GM10266 (cell line): Measurements from ENCODE around the gene ENDOD1.

Source experiments
- DNase-seq: peaks from one replicate; pipeline ENCODE4 v3.0.0; 2012; ENCODE audit errors: extremely low spot score
- CTCF ChIP-seq: IDR thresholded peaks from 2 replicates; pipeline ENCODE4 v1.5.1; 2012; ENCODE audit warnings: mild to moderate bottlenecking, low read depth; ENCODE audit not compliant: control insufficient read depth, insufficient read depth; ENCODE audit errors: missing control alignments

Gene ENDOD1

DNA sequence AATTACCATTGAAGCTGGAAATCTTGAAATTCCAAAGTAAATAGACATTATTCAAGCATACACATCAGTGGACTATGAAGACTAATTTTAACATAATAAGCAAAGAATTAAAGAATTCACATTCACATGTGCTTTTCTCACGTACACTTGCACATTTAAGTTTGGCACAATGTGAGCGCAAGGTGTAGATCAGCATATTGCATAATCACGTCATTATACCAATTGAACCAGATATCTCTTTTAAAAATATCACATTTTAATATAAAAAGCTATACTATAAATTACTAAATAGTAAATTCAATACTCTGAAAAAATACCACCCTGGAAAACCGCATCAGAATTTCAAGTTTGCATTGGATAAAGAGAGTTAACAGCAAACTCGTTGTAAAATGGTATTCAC is 80.6 kb downstream of the ENDOD1 start:
- no peak for DNase-seq

DNA sequence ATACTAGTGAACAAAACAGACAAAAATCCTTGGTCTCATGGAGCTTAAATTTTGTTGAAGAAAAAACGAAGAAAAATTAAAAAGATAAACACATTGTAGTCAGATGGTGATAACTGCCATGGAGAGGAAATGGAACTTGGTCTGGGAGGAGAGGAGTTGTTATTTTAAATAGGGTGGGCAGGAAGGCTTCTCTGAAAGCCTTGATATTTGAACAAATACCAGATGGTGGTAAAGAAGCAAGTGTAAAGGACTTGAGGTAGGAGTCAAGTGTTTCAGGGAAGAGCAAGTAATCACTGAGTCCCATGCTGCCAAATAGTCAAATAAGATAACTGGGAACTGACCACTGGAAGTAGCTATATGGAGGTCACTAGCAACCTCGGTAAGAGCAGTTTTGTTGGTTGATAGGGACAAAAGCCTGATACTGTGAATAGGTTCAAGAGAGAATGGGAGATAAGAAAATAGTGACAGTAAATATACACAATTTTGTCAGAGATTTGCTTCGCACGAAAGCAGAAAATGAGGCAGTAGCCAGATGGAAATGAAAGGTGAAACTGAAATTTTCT is 86.3 kb downstream of the ENDOD1 start:
- TF ChIP-seq CTCF = no peak
- DNase-seq = no peak

More for the DNA sequence above, 80.6 kb downstream of the ENDOD1 start:
- no peak for TF ChIP-seq CTCF
